GM10266 (cell line): Measurements from ENCODE around the gene PPP1R15B.
"Not testable (repeated sequence)": the region's sequence is repeated elsewhere in the genome, so short reads cannot be mapped to it uniquely, and the experiment has no call there.

Source experiments
- DNase-seq: peaks from one replicate; pipeline ENCODE4 v3.0.0; 2012; ENCODE audit errors: extremely low spot score
- TF ChIP-seq, protein P1 (sequence below): IDR thresholded peaks from 2 replicates; pipeline ENCODE4 v1.5.1; 2012; ENCODE audit warnings: mild to moderate bottlenecking, low read depth; ENCODE audit not compliant: control insufficient read depth, insufficient read depth; ENCODE audit errors: missing control alignments

The PPP1R15B gene

DNA sequence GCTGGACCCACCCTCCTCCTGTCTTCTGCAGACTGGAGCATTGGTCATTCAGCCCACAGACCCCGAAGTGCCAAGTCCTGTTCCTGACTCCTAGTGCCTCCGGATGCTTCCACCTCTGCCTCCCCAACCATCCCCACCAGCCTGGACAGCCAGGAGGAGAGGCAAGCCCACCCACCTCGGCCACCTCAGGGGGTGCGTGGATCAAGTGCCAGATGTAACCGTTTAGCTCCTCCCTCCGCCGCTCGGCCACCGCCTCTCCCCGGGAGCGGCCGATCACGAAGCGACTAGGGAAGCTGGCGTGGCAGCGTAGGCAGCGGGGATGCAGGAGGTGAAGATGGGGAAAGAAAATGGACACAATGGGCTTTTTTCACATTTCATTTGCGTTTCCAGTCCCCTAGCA lies 18.1 kb upstream of the PPP1R15B start:
- TF ChIP-seq, protein P1, sequence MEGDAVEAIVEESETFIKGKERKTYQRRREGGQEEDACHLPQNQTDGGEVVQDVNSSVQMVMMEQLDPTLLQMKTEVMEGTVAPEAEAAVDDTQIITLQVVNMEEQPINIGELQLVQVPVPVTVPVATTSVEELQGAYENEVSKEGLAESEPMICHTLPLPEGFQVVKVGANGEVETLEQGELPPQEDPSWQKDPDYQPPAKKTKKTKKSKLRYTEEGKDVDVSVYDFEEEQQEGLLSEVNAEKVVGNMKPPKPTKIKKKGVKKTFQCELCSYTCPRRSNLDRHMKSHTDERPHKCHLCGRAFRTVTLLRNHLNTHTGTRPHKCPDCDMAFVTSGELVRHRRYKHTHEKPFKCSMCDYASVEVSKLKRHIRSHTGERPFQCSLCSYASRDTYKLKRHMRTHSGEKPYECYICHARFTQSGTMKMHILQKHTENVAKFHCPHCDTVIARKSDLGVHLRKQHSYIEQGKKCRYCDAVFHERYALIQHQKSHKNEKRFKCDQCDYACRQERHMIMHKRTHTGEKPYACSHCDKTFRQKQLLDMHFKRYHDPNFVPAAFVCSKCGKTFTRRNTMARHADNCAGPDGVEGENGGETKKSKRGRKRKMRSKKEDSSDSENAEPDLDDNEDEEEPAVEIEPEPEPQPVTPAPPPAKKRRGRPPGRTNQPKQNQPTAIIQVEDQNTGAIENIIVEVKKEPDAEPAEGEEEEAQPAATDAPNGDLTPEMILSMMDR, result no peak
- DNase-seq, result no peak

DNA sequence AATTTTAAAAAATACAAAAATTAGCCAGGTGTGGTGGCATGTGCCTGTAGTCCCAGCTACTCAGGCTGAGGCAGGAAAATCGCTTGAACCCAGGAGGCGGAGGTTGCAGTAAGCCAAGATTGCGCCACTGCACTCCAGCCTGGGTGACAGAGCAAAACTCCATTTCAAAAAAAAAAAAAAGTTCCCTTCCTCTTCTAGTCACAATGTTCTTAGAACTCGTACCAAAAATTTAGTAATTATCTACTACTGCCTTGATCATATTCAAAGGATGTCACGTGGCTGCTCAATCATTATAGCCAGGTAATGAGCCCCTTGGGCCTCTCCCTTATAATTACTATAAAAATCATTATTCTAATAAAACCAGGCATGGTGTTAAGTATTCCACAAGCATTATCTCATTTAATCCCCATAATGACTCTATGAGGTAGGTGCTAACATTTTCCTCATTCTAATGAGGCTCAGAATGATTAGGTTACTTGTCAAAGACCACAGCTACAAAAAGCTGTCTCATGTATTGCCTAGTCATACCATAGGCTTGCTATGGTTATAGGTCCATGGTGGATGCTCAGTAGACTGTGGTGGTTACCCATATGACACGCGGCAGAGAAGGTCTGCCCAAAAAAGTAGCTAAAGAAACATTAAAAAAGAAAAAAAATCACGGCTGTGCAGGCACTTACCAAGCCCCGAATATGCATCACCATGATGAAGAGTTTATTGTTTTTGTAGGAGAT lies 15.5 kb upstream of the PPP1R15B start:
- DNase-seq, result no peak
- TF ChIP-seq, protein P1, result no peak

DNA sequence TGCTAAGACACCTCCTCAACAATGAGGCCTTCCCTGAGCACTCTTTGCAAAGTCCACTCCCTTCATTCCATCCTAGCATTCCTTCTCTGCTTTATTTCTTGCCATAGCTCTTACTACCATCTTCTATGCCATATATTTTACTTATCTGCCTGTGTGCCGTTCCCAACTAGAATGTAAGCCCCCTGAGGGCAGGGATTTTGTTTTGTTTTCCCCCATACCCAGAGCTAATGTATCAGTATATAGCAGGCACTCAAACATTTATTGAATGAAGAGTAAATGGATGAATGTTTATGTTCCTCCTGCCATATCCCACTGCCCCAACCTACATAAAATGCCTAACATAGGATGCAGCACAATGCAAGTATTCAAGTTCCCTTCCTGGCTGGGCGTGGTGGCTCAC lies 14.9 kb upstream of the PPP1R15B start:
- TF ChIP-seq, protein P1, result no peak
- no peak for DNase-seq

DNA sequence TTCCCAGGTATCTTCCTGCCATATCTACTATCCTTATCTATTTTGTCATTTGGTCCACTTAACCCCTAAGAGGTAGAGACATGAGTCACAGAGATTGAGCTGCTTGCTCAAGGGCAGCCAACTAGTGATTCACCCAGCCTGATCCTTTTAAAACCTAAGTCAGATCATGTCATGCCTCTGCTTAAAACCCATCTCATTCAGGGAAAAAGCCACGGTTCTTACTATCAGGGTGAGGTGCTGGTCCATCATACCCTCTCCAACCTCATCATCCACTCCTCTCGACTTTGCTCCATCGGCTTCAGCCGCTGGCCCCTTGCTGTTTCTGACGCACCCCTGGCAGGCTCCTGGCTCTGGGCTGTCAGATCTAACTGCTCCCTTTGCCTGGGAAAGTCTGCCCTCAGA lies 14.4 kb upstream of the PPP1R15B start:
- TF ChIP-seq, protein P1, result no peak
- DNase-seq, result no peak

DNA sequence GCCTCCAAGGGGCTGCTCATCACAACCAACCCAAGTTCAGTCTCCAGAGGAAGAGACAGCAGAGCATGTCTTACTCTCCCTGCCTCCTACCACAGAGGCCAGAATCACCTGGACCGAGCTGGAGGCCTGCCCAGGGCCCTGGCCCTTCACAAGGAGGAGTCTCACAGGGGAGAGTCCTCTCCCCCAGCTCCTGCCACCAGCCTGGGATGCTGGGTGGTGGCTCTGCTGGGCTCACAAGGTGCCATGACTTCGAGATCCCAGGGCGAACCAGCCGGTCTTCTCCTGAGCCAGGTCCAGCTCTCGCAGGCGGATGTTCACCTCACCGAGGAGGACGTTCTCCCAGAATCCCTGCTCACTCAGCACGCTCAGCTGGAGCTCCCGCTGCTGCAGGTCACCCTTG lies 13.0 kb upstream of the PPP1R15B start:
- TF ChIP-seq, protein P1, result no peak
- DNase-seq, result no peak

DNA sequence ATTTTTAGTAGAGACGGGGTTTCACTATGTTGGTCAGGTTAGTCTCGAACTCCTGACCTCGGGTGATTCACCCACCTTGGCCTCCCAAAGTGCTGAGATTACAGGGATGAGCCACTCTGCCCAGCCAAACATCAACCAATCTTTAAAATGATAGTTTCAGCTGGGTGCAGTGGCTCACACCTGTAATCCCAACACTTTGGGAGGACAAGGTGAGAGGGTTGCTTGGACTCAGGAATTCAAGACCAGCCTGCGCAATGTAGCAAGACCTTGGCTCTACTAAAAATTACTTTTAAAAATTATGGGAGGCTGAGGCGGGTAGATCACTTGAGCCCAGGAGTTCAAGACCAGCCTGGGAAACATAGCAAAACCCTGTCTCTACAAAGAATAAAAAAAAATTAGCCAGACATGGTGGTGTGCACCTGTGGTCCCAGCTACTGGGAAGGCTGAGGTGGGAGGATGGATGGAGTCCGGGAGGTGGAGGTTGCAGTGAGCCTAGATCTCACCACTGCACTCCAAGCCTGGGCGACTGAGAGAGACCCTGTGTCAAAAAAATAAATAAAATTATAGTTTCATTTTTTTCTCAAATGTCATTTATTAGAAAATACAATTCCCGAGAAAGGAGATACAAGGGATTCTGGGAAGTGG lies 10.6 kb upstream of the PPP1R15B start:
- not testable (repeated sequence) for DNase-seq

DNA sequence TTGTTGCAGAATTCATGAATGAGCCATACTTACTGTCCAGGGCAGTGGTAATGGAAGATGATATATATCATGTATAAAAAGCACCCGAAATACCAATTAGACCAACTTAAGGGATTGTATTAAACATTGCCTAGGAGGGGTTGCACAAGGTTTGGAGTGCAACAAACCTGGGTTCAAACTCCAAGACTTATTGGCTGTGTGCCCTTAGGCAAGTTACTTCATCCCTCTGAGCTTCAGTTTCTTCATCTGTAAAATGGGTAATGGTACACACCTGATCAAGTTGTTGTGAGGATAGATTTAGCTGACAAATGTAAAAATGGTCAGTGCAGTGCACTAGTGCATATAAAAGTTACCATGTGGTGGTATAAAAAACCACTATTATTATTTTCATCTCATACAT lies 9.8 kb upstream of the PPP1R15B start:
- DNase-seq, result no peak
- TF ChIP-seq, protein P1, result no peak
